NCI-H146 (cell line): ENCODE data around the gene ARHGAP4.

Experiments
- DNase-seq: peaks from one replicate; lab custom pipeline; 2025; lab: John Stamatoyannopoulos, UW

ARHGAP4 gene

GRCh38 chrX:153963546-153963945, 37.5 kb upstream of the ARHGAP4 start:
- DNase-seq = no peak

DNA sequence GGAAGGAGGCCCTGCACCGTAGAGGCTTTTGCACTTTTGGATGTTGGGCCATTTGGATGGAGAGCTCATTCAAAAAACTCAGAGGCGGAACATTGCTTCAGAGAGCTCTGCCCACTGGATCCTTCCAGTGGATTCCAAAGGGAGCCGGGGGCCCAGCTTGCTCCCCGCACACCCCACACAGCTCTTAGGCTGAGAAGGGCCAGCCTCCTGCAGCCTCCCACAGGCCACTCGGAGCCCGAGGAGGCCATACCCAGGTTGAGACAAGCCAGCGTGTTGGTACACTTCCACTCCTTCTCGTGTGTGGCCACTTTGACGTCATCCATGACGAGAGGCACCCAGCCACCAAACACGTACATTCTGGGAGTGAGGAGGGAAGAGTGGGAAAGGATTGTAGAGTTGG, 35.2 kb upstream of the ARHGAP4 start:
- DNase-seq = no peak

- no peak for DNase-seq
Measured at GRCh38 chrX:153960786-153961185, 34.7 kb upstream of the ARHGAP4 start.

GRCh38 chrX:153960077-153960476, 34.0 kb upstream of the ARHGAP4 start:
- no peak for DNase-seq

GRCh38 chrX:153959649-153960048, 33.6 kb upstream of the ARHGAP4 start:
- no peak for DNase-seq

- DNase-seq = no peak
Measured at GRCh38 chrX:153958605-153959004, 32.5 kb upstream of the ARHGAP4 start.

GRCh38 chrX:153957224-153957623, 31.2 kb upstream of the ARHGAP4 start:
- DNase-seq = no peak

DNA sequence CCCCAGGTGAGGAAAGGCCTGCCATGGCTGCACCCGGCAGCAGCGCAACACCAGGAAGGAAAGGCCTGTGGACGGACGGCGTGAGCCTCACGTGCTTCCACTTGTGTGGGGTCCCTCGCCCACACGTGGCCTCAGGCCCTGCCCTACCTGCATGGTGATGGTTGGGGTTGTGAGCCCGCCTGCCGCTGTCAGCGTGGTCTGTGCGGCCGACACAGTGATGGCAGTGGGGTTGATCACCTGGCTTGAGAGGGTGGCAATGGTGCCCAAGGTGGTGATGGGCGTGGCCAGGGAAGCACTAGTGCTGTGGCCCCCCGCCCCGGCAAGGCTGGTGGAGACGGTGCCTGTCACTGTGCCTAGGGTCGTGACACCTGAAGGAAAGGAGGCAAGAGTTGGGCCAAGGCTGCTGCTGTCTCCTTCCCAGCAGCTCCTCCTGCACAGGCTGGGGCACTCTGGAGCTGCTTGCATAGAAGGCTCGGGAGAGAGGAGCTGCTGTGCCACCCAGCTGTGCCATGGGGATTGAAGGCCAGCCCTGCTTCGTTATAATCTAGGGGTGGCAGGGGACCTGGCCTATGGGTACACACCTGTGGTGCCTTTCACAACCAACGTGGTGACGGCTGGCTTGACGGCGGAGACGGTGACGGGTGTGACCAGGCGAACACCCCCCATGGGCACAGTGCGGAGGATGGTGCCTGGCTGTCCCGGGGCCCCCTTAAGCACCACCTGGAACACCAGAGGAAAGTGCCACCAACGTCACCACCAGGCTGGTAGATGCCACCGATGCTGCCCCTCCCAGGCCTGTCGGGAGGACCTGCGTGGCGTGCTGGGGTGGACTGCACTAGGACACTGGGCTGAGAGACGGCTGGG, 30.2 kb upstream of the ARHGAP4 start:
- DNase-seq = no peak

- no peak for DNase-seq
Measured at GRCh38 chrX:153955228-153955732, 29.2 kb upstream of the ARHGAP4 start.

GRCh38 chrX:153954558-153955227, 28.6 kb upstream of the ARHGAP4 start:
- no peak for DNase-seq

DNA sequence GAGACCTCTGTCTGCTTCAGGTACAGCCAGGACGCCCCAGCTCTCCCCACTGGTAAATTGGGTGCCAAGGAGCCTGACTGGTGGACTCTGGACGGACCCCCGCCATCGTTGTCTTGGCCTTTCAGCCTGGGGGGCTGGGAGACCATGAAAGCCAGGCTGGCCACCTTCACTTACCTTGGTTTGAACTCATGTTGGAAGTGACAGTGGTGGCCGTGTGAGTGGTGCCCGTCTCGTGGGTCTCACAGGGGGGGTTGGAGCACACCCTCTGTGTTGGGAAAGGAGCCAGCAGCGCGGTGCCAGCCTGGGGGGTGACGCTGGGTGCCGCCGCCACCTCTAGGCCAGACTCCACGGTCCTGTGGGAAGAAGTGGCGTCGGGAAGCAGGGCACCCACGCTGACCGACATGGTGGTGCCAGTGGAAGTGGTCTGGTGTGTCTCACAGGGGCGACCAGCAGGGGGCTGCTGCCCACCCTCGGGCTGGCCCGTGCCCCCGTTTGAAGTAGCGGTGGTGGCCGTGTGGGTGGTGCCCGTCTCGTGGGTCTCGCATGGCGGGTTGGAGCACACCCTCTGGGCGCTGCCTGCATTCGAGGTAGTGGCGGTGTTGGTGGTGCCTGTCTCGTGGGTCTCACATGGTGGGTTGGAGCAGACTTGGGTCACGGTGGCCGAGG, 28.0 kb upstream of the ARHGAP4 start:
- DNase-seq = no peak

DNA sequence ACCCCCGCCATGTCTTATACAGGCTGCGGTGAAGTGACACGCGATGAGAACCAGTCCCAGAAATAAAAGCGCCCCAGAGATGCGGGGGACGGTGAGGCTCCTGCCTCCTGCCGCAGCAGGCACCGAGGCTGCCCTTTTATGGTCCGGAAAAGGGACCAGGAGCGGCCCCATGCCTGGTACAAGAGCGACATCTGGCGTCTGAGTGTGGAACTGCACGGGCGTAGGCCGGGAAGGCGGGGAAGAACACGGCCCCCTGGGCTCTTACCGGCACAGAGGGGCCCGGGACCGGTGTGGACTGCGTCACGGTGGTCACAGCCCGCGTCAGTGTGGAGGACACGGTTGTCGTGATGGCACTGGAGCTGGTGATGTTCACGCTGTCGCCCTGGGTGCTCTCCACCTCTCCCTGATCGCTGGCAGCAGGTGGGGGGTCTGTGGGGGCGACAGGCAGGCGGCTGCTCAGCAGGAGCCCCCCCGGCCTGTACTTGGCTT, 27.3 kb upstream of the ARHGAP4 start:
- DNase-seq = peak; percentile 40

DNA sequence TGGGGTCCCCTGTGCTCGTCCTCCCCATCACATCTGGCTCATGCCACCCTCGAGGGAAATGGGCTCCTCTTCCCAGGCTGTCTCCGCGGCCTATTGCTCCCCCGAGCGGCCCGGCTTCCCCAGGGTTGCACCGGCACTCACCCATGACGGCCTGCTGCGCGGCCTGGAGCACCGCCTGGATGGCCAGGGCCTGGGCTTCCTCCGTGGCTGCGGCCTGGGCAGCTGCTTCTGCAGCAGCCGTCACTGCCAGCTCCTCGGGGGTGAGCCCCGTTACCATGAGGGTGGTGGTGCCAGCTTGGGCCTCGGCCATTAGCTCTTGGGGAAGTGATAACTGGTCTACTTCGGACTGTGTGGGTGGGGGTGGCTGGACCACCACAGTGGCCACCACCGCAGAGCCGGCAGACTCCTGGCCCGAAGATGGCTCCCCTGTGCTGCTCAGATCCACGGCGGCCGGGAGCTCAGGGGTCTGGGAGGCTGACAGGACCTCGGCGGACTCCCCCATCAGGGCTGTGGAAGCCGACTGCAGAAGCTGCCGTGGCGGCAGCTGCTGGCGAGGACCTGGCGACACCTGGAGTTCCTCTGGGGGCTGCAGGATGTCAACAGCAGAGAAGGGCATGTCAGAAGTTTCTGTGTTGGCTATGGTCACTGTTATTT, 26.4 kb upstream of the ARHGAP4 start:
- no peak for DNase-seq

GRCh38 chrX:153951683-153952372, 25.8 kb upstream of the ARHGAP4 start:
- no peak for DNase-seq

DNA sequence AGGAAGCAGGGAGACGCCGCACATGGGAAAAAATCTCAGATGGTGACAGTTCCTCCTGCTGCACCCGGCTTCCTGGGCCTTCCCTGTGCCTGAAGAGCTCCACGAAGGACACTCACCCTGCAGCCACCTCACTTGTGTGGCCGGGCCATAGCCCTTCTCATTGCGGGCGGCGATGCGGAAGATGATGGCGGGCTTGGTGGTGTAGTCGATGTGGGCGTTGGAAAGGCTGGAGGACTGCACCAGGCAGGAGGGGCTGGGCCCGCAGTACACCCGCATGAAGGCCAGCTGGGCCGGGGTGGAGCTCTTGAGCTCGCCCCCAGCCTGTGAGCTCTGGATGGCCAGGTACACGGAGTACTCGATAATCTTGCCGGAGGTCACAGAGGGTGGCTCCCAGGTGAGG, 24.1 kb upstream of the ARHGAP4 start:
- DNase-seq = no peak

GRCh38 chrX:153948847-153949805, 23.1 kb upstream of the ARHGAP4 start:
- no peak for DNase-seq

DNA sequence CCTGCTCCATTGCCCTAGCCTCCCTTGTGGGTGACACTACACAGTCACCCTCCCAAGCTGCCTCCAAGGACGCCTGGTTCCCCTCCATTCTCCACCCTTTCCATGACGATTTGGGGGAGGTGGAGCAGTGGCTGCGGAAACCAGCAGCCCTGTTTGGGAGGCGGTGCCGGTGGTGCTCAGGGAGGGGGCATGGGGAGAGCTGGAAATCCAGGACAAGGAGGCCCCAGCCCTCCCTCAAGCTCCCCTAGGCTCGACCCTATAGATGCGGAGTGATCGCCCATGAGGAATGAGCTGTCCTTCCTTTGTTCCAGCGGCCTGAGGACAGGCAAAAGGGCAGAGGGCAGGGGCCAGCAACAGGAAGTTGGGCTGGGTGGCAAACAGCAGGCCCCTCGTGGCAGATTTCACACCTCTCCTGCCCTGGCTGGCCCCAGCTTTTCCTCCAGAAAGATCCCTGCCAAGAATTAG, 22.0 kb upstream of the ARHGAP4 start:
- DNase-seq = no peak

DNA sequence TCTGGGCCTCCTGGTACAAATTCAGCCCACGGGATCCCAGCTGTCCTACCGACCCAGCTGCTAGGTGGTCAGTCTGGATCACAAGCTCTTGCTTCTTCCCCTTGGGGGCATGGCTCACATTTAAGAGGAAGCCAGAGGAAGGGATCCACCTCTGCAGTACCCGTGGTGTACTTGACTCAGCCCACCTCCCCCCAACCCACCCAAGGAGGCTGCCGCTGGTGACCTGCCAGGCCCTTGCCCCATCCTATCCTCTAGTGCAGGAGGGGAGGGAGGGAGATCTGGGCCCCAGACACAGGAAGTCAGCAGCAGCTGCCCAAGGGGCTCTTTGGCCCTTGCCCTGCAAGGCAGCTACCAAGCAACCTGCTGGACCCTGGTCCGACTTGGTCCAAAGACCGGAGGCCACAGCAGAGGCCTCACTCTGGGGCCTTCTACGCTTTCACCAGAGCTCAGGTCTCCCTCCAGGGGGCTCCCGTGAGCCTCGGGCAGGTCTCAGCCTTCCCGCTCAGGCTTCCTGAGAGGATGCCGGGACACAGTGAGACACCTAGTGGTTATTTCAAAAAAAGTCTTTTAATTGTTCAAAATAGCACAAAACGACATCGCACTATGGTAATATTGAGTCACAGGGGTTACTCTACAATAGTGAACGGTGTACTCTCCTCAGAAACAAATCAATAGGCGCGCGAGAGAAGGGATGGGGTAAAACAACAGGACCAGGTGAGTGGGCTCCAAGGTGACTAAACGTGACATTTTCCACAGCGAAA, 21.1 kb upstream of the ARHGAP4 start:
- DNase-seq = peak; percentile 73
